Frontal cortex (tissue), 4 donors: Measurements from ENCODE around the gene TBCD. TPM values are rescaled to one million over a fixed set of nuclear protein-coding genes. Genes with fewer than 3 reads are reported as not detected.

Experiments used
- DNase-seq, 2 donors: peaks; one replicate each; pipeline ENCODE4 v3.0.0; 2012; ENCODE audit warnings: low spot score in 2 of 2
- FAIRE-seq: peaks from 2 replicates; lab custom pipeline; 2012; peaks lifted over from hg19 to GRCh38; lab: Jason Lieb, UNC
- total RNA-seq: library from RNA; depleted of rRNA; stranded (reverse); fragments of >200 nt; gene quantifications from one replicate; pipeline ENCODE4 v1.2.3, GENCODE V29; 2014
- donor health status: control.
- donor health status: control.
- donor health status: control.

The TBCD gene
- total RNA-seq, 1 donor from 2014 or later: 73.8 TPM

DNA sequence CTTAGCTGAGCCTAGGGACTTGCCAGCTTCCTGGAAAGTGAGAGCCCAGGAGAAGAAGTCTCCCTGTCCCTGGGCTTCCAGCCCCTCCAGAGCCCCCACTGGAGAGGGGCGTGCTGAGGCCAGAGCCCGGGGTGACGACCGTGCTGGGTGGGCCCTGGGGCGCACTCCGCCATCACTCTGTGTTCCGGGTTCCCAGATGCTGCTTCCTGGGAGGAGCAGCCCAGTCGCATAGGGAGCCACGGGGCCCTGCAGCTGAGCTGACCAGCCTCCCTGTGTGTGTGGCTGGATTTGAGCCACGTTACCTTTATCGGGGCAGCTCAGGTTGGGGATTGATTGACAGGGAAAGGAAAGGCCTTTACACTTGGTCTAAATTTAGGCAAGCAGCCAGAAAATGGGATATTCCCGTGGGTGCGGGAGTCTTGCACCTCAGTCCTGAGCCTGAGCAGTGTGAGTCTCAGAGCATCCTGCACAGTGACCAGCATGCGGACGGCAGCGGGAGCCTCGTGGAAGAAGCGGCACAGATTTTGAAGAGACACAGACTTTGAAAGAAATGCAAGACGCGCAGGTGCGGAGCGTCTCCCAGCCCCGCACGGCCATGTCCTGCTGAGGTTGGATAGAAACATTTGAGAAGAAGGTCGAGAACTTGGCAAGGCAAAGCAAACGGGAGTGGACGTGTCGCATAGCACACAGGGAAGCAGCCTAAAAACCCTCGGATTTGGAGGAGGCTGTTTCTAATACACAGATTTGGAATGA, 139.2 kb downstream of the TBCD start:
- no peak for DNase-seq
- FAIRE-seq: no peak

DNA sequence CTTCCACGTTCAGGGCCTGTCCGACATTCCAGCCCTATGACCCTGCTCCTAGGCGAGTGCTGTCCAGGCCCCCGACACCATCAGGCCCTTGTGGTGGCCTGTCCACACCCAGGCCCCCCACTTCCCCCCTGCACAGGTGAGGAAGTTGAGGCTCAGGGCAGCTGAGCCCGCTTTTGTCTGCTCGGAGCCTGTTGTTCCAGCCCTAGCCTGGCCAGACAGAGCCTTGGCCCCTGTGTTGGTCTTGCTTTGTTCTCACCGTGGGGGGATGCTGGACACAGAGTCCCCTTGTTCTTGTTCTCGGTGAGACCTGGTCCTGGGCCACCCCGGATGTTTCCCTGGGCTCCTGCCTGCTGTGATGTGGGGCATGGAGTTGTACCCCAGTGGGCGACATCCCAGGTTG, 140.0 kb downstream of the TBCD start:
- FAIRE-seq (no peak), DNase-seq (no peak)

DNA sequence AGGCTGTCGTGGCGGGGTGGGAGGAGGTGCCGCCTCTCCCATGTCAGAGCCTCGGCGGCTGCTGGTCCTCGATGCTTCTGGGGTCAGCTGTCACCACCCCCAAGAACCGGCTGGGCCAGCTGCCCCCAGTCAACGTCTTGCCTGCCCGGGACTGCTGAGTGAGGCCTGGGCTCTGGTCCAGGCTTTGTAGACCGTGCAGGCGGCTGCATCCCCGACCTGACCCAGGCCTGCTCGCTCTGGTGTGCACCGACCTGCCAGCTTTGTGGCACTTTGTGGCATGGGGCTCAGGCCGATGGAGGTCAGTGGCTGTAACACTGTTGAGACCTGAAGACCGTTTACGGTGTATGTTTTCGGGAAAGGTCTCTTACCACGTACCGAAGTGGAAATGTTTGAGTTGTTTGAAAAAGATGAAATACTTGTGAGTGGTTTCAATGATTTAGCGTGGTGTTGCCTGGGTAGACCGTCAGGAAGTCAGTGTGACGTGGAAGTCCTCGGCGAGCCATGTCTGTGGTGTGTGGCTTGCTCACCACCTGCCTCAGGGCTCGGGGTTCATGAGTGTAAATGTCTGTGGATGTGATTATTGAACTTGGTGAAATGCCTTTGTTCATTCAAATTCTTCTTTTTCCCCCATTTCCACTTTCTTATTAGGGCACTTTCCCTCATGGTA, 141.2 kb downstream of the TBCD start:
- FAIRE-seq: no peak
- no peak for DNase-seq

DNA sequence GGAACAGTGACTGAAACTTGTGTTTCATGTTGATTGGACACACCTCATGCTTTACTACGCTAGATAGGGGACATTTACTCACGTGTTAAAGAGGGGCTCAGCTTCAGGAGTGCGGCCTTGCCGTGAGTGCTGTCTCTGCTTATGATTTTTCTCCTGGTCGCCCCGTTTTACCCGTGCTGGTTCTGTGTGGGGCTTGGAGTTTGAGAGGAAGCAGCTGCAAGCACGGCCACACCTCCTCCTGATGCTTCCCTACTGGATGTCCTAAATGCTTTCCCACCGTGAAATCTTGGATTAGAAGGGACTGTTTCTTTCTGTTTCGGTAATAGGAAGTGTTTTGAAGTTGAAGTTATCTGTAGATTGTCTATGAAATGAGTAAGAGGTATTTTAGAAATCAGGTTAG, 141.9 kb downstream of the TBCD start:
- FAIRE-seq: no peak

DNA sequence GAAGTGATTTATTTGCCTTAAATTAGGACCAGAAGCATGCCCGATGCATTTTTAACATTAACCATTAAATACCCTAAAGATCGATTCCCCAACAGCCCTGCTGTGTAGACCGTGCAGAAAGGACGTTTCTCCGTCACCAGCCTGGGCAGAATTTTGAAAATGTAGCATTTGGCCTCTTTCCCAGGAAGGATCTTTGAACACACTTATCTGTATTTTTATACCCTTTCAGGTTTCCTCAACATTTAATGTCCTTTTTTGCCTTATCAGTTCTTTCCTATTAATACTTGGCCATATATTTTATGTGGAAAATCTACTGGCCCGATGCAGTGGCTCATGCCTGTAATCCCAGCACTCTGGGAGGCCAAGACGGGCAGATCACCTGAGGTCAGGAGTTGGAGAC, 142.5 kb downstream of the TBCD start:
- FAIRE-seq (no peak), DNase-seq (no peak)

More for the DNA sequence above, 141.9 kb downstream of the TBCD start:
- DNase-seq: no peak

DNA sequence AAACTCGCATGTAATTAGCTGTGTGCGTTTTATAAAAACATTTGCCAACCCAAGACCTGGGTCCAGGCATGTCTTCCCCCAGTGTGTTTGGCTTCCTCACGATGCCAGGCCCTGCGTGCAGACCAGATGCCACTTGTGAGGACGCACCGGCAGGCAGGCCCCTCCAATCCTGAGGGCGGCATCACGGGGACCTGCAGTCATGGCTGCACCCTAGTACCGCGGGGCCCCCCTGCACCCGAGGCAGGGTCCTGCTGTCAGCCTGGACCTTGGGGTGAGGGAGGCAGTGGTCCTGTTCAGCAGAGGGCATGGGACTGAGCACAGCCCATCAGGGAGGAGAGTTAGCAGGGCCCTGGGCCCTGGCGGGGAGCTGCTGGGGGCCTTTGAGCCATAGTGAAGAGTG, 143.2 kb downstream of the TBCD start:
- FAIRE-seq (no peak), DNase-seq (no peak)

DNA sequence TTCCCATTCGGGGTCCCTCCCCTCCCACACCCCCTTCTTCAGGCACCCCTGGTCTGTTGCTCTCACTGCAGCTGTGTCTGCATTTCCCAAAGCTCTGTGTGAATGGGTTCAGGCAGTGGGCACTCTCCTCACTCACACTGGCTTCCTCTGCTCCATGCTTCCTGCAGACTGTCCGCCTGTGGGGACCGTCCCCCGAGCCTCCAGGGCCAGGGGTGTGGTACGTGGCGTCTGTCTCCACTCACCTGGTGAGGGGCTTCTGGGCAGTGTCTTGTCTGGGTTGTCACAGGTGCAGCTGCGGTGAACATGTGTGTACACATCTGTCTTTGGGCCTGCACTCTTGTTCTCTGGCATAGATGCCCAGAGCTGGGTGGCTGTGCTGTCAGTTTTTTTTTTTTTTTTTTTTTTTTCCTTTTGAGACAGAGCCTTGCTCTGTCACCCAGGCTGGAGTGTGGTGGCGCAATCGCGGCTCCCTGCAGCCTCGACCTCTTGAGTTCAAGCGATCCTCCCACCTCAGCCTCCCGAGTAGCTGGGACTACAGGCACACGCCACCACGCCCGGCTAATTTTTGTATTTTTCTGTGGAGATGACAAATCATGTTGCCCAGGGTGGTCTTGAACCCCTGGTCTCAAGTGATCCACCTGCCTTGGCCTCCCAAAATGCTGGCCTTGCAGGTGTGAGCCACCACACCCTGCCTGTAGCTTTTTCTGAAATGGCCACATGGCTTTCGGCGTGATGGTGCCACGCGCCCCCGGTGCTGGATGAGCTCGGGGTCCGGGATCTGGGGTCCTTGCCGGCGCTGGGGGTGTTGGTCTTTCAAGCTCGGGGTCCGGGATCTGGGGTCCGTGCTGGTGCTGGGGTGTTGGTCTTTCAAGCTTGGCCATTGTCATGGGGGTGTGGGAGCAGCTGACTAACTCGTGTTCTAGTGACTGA, 144.5 kb downstream of the TBCD start:
- FAIRE-seq: no peak
- no peak for DNase-seq

DNA sequence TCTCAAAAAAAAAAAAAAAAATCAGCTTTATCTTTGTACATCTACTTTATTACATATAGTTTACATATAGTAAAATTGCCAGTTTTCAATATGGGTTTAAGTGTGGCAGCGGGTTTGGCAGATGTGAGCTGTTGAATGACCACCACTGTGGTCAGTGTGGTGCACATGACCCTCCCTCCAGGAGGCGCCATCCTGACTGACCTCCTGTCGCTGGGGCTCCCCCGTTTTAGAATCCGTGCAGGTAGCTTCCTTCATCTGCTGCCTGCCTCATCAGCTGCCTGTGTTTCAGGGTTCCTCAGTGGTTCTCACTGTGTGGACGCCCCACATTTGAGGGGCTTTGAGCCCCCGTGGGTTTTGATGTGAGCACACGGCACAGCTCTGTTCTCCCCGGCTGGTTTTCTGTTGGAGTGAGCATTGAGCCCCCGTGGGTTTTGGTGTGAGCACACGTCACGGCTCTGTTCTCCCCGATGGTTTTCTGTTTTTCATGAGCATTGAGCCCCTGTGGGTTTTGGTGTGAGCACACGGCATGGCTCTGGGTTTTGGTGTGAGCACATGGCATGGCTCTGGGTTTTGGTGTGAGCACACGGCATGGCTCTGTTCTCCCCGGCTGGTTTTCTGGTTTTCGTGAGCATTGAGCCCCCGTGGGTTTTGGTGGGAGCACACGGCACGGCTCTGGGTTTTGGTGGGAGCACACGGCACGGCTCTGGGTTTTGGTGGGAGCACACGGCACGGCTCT, 145.8 kb downstream of the TBCD start:
- no peak for DNase-seq
- FAIRE-seq: no peak

DNA sequence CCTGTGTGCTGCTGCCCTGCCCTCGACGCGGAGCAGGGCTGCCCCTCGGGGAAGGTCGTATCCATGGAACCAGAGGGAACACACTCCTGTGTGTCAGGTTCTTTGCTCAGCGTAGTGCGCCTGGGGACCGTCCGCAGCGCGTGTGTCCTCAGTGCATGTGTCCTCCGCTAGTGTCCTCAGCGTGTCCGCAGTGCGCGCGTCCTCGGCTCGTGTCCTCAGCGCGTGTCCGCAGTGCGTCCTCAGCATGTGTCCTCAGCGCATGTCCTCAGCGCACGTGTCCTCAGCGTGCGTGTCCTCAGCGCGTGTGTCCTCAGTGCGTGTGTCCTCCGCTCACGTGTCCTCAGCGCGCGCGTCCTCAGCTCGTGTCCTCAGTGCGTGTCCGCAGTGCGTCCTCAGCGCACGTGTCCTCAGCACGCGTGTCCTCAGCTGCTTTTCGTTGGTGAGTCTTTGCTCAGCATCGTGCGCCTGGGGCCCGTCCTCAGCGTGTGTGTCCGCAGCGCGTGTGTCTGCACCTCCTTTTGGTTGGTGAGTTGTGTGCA, 147.2 kb downstream of the TBCD start:
- FAIRE-seq (no peak), DNase-seq (no peak)

DNA sequence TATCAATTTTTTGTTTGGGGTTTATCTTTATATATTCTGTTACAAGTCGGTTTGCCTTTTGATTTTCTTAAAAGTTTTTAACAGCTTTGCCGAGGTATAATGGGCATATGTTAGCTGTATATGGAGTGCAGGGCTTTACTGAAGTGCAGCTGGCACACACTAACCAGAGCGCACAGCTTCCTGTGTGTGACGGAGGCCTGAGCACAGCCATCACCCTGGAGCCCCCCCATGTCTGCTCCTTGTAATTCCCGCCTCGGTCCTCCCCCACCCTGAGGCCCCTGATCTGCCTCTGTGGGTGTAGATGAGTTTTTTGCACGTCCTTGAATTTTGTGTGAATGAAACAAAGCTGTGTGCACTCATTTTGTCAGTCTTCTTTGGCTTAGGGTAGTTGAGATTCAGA, 148.1 kb downstream of the TBCD start:
- FAIRE-seq: no peak
- DNase-seq: no peak

DNA sequence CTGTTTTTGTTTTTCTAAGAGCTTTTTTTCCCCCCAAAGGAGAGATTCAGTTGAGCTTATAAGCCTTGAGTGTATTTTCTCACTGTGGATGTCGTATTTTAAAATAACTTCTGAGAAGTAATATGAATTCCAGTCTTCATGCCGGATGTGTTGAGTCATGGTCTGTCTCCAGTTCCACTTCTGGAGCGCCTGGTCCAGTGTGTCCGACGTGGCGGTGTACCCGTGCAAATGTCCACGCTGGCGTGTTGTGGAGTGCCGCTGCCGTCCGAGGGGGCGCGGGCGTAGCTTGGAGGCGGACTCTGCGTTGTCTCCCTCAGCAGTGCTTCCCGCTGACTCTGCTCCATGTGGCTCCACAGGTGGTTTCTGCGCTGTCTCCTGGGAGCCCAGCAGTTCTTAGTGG, 148.9 kb downstream of the TBCD start:
- no peak for DNase-seq

DNA sequence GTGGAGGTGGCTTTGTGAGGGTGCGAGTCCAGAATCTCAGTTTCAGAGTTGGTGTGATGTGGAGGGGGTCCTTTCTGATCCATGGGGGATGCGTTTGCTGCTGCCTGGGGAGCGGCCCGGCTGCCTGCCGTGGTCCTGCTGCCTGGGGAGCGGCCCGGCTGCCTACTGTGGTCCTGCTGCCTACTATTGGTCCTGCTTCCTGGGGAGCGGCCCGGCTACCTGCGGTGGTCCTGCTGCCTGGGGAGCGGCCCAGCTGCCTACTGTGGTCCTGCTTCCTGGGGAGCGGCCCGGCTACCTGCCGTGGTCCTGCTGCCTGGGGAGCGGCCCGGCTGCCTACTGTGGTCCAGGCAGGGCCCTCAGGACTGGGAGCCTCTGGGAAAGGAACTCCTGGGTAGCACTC, 149.5 kb downstream of the TBCD start:
- FAIRE-seq: no peak
- DNase-seq: no peak

More for the DNA sequence above, 148.9 kb downstream of the TBCD start:
- no peak for FAIRE-seq

DNA sequence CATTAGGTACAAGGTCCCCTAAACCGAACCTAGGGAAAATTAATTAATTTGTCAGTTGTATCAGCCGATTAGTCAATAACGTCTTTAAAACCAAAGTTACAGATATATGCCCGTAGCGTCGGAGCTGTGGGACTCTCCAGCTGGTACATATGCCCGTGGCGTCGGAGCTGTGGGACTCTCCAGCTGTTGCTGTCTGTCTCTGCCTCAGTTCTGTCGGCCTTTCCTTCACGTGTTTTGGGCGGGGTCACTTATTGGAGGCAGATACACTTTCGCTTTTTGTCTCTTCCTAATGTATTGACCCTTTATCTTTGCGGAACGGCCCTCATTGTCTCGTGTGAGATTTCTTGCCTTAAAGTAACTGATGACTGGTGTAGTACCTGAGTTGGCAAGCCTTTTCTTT, 150.0 kb downstream of the TBCD start:
- FAIRE-seq (no peak), DNase-seq (no peak)

DNA sequence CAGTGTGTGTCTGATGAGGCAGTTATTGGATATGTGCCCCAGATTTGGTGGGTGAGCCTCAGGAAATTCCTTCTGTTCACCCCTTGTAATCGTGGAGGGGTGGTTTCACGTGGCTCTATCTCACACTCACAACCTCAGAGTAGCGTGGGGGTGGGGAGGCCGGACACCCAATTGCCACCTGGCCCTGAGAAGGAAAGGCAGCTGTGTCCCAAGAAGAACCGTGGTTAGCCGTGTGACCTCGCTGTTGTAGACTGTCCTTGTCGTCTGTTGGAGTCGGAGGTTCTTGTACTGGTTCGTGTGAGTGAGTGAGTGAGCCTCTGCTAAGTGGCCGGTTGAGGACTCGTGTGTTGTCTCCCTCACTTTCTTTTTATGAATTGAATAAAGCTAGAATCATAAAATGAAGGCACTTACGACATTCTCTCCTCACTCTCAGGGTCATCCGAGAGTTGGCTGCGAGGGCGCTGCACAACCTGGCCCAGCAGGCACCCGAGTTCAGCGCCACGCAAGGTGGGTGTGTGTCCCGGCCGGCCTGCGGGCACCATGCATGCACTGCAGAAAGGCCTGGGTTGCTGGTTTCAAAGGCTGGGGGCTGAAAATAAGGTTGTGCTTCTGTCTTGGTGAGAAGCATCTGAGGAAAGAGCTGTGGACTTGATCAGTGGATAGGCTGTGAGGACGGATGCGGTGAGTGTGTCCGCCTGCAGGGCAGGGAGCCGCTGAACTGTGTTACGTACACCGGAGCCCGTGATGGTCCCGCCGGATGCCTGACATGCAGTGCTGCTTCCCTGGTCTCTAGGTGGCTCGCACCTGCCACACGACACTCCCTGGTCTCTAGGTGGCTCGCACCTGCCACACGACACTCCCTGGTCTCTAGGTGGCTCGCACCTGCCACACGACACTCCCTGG, 151.4 kb downstream of the TBCD start:
- no peak for FAIRE-seq
- DNase-seq: no peak

DNA sequence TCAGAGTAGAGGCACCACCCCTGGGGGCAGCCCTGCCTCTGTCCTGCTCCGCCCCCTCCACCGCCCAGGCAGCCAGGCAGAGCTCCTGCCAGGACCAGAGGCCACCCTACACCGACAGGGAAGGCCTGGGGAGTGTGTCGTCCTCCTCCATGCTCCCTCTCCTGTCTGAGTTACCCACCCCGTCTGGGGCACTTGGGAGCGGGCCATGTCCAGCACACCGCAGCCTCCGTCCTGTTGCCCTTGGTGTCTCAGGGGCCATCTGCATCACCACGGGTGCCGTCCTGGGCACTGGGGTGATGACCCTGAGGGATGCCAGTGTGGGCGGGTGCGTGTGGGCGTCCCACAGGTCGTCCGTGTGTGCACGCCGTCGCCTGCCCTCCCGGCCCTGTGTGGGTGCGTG, 153.3 kb downstream of the TBCD start:
- DNase-seq: no peak
- no peak for FAIRE-seq

DNA sequence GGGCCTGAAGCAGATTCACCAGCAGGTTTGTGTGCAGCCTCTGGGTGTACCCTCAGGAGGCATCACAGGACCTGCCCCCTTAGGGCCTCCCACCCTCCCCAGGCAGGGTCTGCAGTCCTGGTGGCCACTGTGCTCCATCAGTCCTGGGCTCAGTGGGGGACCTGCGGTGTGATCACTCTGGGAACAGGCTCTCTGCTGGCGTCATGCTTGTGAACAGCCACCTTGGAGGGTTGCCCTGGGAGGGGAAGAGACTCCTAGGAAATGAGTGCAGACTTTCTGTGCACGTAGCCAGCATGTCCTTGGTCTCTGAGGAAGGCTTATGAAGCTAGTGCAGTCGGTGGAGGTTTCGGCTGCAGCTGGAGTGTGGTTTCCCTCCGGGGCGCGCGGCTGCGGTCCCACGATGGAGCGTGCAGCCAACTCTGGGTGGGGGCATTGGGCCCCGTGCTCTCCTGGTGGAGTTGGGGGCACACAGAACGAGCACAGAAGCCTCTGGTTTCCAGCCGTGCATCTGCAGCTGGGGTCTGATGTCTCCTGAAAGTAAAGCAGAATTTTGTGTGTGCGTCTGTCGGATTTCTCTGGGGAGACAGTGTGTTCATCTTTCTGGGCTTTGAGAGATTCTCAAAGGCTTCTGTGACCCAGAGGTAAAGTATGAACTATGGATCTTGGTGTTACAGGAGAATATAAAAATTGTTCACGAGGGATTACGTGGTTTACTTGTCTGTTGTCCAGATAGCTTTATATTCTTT, 156.1 kb downstream of the TBCD start:
- DNase-seq (no peak), FAIRE-seq (no peak)

DNA sequence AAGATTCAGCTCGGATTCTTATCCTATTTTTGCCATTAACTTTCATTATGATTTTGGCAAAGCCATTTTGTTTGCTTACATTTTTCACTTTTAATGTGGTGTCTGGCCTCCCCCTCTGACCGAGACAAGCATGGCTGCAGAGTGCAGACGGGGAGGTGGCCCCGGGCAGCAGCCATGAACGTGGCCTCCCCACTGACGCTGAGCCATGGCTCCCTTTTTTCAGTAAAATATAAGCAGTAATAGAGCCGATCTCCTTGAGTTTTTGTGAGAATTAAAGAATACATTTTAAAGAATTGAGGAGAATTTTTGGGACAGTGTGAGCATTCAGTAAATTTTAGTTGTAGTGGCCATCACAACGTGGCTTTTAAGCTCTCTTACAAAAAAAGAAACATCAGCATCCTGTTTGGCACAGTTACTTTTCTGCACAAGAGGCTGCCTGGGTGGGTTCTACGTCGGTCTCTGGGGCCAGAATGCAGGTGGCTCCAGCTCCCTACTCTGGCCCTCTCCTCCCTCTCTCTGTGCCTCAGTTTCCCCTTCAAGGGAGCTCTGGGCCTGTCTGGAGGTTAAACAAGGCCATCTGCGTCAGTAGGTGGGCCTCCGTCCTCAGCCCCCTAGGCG, 156.8 kb downstream of the TBCD start:
- no peak for FAIRE-seq

More for the DNA sequence above, 156.8 kb downstream of the TBCD start:
- no peak for DNase-seq
